ENCODE data around the gene ADAM29.
"Not testable (repeated sequence)": the region's sequence is repeated elsewhere in the genome, so short reads cannot be mapped to it uniquely, and the experiment has no call there.

ADAM29 gene

GRCh38 chr4:174918058-174918457 lies at the start of gene ADAM29:
Gene ADAM29 (plus strand): TSS chr4:174918358. CDS start chr4:174975526, 57,168 bp downstream.
- DNase-seq (ENCODE audit: low spot score): no peak

GRCh38 chr4:174869339-174869738 lies 48.8 kb upstream of the ADAM29 start:
- no peak for DNase-seq (ENCODE audit: low spot score)

- no peak for DNase-seq (ENCODE audit: low spot score)
Observed at GRCh38 chr4:174870311-174870710, 47.8 kb upstream of the ADAM29 start.

GRCh38 chr4:174871407-174871806 lies 46.8 kb upstream of the ADAM29 start:
- no peak for DNase-seq (ENCODE audit: low spot score)

GRCh38 chr4:174873146-174873545 lies 45.0 kb upstream of the ADAM29 start:
- DNase-seq (ENCODE audit: low spot score): not testable (repeated sequence)

- DNase-seq (ENCODE audit: low spot score): no peak
Observed at GRCh38 chr4:174873931-174874330, 44.2 kb upstream of the ADAM29 start.

- DNase-seq (ENCODE audit: low spot score): no peak
Observed at GRCh38 chr4:174874898-174875297, 43.3 kb upstream of the ADAM29 start.

GRCh38 chr4:174880001-174880400 lies 38.2 kb upstream of the ADAM29 start:
- no peak for DNase-seq (ENCODE audit: low spot score)

- DNase-seq (ENCODE audit: low spot score): no peak
Observed at GRCh38 chr4:174882317-174882992, 35.7 kb upstream of the ADAM29 start.

GRCh38 chr4:174907508-174907907 lies 10.7 kb upstream of the ADAM29 start:
- no peak for DNase-seq (ENCODE audit: low spot score)

- DNase-seq (ENCODE audit: low spot score): no peak
Observed at GRCh38 chr4:174910271-174910670, 7.9 kb upstream of the ADAM29 start.

GRCh38 chr4:174912919-174913543 lies 5.1 kb upstream of the ADAM29 start:
- DNase-seq (ENCODE audit: low spot score): no peak

GRCh38 chr4:174919886-174920423 lies 1.8 kb downstream of the ADAM29 start:
- DNase-seq (ENCODE audit: low spot score): no peak

GRCh38 chr4:174926958-174927357 lies 8.8 kb downstream of the ADAM29 start:
- no peak for DNase-seq (ENCODE audit: low spot score)

GRCh38 chr4:174928174-174928573 lies 10.0 kb downstream of the ADAM29 start:
- DNase-seq (ENCODE audit: low spot score): no peak

GRCh38 chr4:174928575-174929253 lies 10.6 kb downstream of the ADAM29 start:
- DNase-seq (ENCODE audit: low spot score): no peak

- DNase-seq (ENCODE audit: low spot score): no peak
Observed at GRCh38 chr4:174929346-174929745, 11.2 kb downstream of the ADAM29 start.

GRCh38 chr4:174930895-174931294 lies 12.7 kb downstream of the ADAM29 start:
- no peak for DNase-seq (ENCODE audit: low spot score)

GRCh38 chr4:174933083-174933482 lies 14.9 kb downstream of the ADAM29 start:
- no peak for DNase-seq (ENCODE audit: low spot score)

GRCh38 chr4:174934360-174934759 lies 16.2 kb downstream of the ADAM29 start:
- DNase-seq (ENCODE audit: low spot score): no peak

GRCh38 chr4:174935607-174936006 lies 17.4 kb downstream of the ADAM29 start:
- no peak for DNase-seq (ENCODE audit: low spot score)

- no peak for DNase-seq (ENCODE audit: low spot score)
Observed at GRCh38 chr4:174940002-174940401, 21.8 kb downstream of the ADAM29 start.

- no peak for DNase-seq (ENCODE audit: low spot score)
Observed at GRCh38 chr4:174946246-174946645, 28.1 kb downstream of the ADAM29 start.

Measured in globus pallidus (tissue), 1 donor.